Measurements from ENCODE around the gene ZNF117. TPM values are rescaled to one million over a fixed set of nuclear protein-coding genes. Genes with fewer than 3 reads are reported as not detected.
A peak's percentile ranks its signal among the peaks of the same experiment; 100 is the strongest.
"Not testable (repeated sequence)": the region's sequence is repeated elsewhere in the genome, so short reads cannot be mapped to it uniquely, and the experiment has no call there.

Gene ZNF117
- polyA plus RNA-seq, 2 donors = 4.6 to 13.9 TPM

DNA sequence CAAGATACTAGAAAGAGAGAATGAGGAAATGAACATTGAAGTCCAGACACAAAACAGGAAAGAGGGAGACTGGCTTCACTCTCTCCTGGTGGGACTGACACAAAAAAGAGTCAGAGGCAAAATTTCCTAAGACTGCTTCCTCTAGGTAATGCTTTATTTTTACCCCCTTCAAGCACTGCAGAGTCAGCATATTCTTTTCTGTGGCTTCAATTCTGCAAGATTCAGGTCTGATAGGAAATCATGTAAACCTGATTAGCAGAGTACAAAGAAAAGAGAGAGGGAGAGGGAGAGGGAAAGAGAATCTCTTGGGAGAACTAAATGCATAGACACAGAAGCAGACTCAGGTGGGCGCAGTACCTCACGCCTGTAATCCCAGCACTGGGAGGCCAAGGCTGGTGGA, 18.6 kb upstream of the ZNF117 start:
- H3K27ac ChIP-seq (ENCODE audit: low read depth in 2 of 2, low read length in 1 of 2); H3K9me3 ChIP-seq (ENCODE audit: control insufficient read depth in 2 of 2, insufficient read depth in 1 of 2, low read depth in 1 of 2, low read length in 1 of 2); H3K4me1 ChIP-seq (ENCODE audit: control insufficient read depth in 2 of 2, insufficient read depth in 2 of 2, low read length in 1 of 2); H3K4me3 ChIP-seq (ENCODE audit: low read depth in 1 of 2, low read length in 2 of 2); H3K36me3 ChIP-seq (ENCODE audit: control insufficient read depth in 2 of 2, insufficient read depth in 2 of 2, low read length in 1 of 2); H3K27me3 ChIP-seq (ENCODE audit: control insufficient read depth in 1 of 2, insufficient read depth in 2 of 2, low read length in 2 of 2): not testable (repeated sequence)
- WGBS, 2 donors = 91 to 92% methylated on average over 2 of the region's 2 CpGs

DNA sequence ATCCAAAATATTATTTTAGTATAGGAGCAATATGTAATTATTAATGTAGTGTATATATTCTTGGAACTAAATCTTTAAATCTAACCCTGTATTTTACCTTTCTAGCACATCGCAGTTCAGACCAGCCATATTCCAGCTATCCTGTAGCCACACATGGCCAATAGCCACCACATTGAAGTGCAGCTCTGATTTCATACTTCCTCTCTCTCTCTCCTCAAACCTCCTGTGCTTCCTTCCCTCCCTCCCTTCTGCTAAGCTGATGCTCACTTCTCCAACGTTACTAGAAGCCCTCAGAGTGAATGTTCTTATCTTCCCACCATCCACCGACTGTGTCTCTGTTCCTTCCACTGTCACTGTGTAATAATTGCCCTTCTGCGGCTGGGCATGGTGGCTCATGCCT, 16.2 kb upstream of the ZNF117 start:
- H3K4me3 ChIP-seq (ENCODE audit: low read depth in 1 of 2, low read length in 2 of 2) = not testable (repeated sequence)

DNA sequence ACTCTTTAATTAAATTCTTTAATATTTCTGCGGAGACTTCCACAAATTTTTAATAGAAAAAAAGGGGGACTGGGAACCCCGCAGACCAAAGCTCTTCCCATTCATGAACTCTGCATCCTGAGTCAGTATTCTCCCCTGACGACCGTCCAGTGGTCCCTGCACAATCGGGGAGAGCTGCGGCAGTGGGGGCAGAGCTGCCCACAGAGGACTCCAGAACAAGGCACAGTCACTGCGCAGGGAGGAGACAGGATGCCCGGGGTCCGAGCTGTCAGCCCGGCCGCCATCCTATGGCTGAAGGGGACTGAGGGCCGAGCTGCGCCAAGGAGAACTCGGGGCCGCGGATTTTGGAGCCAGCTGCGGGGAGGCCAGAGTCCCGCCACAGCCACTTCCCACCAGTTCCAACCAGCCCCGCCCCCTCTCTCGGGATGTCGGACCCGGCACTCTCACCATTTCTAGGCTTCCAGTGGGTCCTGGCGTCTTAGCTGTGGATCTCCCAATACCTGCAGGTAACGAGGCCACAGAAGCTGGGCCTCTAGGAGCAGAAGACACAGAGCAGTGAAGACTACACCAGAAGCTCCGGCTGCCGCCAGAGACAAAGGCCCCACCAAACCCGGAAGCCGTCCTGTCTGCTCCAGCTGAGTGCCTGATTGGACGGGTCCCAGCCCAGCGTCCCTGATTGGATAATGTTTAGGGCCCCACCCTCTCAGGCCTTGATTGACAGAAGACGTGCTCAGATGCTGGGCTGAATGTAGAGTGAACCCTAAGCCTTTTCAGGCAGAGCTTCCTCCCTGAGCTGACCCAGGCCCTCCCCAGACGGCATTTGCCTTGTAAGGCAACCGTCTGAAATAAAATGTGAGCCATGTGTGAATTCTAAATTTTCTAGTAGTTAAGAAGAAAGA, 15.5 kb upstream of the ZNF117 start, which contains the start of gene ERV3-1:
ERV3-1 (minus strand) TSS at position 594 of the 899 bp plus-strand sequence. CDS start 13,661 bp downstream, outside the sequence.
- Histone ChIP-seq H3K27ac (ENCODE audit: low read depth in 2 of 2, low read length in 1 of 2) (peak within 1 kb of the TSS; percentile 88 to 97), H3K4me1 (ENCODE audit: control insufficient read depth in 2 of 2, insufficient read depth in 2 of 2, low read length in 1 of 2) (no peaks in the 10 kb centered on the region), H3K4me3 (ENCODE audit: low read depth in 1 of 2, low read length in 2 of 2) (peak within 1 kb of the TSS; percentile 68 to 96), H3K27me3 (ENCODE audit: control insufficient read depth in 1 of 2, insufficient read depth in 2 of 2, low read length in 2 of 2) (no peaks in the 10 kb centered on the region), H3K36me3 (ENCODE audit: control insufficient read depth in 2 of 2, insufficient read depth in 2 of 2, low read length in 1 of 2) (peaks cover 2 to 4% of the 10 kb centered on the region in 2 donors), H3K9me3 (ENCODE audit: control insufficient read depth in 2 of 2, insufficient read depth in 1 of 2, low read depth in 1 of 2, low read length in 1 of 2) (no peaks in the 10 kb centered on the region)
- WGBS, 2 donors = 1% methylated on average over 33 of the region's 33 CpGs

More for the DNA sequence above, 16.2 kb upstream of the ZNF117 start:
- not testable (repeated sequence) for H3K9me3 ChIP-seq (ENCODE audit: control insufficient read depth in 2 of 2, insufficient read depth in 1 of 2, low read depth in 1 of 2, low read length in 1 of 2); H3K27me3 ChIP-seq (ENCODE audit: control insufficient read depth in 1 of 2, insufficient read depth in 2 of 2, low read length in 2 of 2); H3K27ac ChIP-seq (ENCODE audit: low read depth in 2 of 2, low read length in 1 of 2); H3K4me1 ChIP-seq (ENCODE audit: control insufficient read depth in 2 of 2, insufficient read depth in 2 of 2, low read length in 1 of 2); H3K36me3 ChIP-seq (ENCODE audit: control insufficient read depth in 2 of 2, insufficient read depth in 2 of 2, low read length in 1 of 2)
- 63 to 72% methylated on average over 4 of the region's 4 CpGs for WGBS, 2 donors

DNA sequence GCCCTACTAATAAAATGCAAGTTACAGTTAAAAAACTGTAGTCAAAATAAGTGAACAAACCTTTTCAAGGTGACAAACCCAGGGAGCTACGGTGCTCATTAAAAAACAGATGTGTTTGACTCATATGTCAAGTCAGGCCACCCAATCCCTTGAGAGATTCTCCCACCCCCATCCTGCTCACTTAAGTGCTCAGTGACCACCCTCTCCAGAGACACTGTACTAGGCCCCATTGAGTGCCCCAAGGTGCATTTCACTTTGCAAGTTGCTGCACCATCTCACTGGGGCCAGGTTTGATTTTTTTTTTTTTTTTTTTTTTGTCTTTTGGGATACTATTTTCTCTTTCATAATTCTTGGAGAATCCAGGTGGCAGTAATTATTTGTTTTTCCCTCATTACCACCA, 13.7 kb upstream of the ZNF117 start:
- Histone ChIP-seq H3K9me3 (ENCODE audit: control insufficient read depth in 2 of 2, insufficient read depth in 1 of 2, low read depth in 1 of 2, low read length in 1 of 2) (no peaks in the 10 kb centered on the region), H3K4me3 (ENCODE audit: low read depth in 1 of 2, low read length in 2 of 2) (peak overlapping the region; percentile 17 to 96), H3K4me1 (ENCODE audit: control insufficient read depth in 2 of 2, insufficient read depth in 2 of 2, low read length in 1 of 2) (no peaks in the 10 kb centered on the region), H3K27me3 (ENCODE audit: control insufficient read depth in 1 of 2, insufficient read depth in 2 of 2, low read length in 2 of 2) (no peaks in the 10 kb centered on the region), H3K36me3 (ENCODE audit: control insufficient read depth in 2 of 2, insufficient read depth in 2 of 2, low read length in 1 of 2) (peaks cover 5 to 7% of the 10 kb centered on the region in 2 donors), H3K27ac (ENCODE audit: low read depth in 2 of 2, low read length in 1 of 2) (peak overlapping the region in 1 of 2 donors; percentile 1)
- 67 to 73% methylated on average over 1 of the region's 1 CpG for WGBS, 2 donors

DNA sequence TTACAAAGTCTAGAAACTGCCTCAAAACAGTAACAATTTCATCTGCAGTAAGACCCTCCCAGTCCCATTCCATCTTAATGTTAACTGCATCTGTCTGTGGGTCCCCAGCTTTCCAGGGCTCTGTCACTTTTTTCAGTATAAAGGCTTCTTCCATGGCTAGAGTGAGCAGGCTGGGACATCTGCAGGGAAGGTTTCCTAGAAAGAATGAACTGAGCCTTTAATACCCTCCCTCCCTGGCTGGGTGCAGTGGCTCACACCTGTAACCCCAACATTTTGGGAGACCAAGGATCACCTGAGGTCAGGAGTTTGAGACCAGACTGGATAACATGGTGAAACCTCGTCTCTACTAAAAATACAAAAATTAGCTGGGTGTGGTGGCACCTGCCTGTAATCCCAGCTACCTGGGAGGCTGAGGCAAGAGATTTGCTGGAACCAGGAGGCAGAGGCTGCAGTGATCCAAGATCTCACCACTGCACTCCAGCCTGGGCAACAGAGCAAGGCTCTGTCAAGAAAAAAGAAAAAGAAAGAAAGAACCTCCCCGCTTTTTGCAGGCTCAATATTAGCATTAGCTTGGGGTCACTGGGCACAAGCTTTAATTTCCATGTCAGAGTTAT, 12.2 kb upstream of the ZNF117 start:
- peaks cover 0 to 4% of the 10 kb centered on the region in 2 donors for H3K4me1 ChIP-seq (ENCODE audit: control insufficient read depth in 2 of 2, insufficient read depth in 2 of 2, low read length in 1 of 2)
- no peak overlapping the region for H3K27ac ChIP-seq (ENCODE audit: low read depth in 2 of 2, low read length in 1 of 2)
- 91 to 93% methylated on average over 2 of the region's 2 CpGs for WGBS, 2 donors
- peaks cover 0 to 7% of the 10 kb centered on the region in 2 donors for H3K9me3 ChIP-seq (ENCODE audit: control insufficient read depth in 2 of 2, insufficient read depth in 1 of 2, low read depth in 1 of 2, low read length in 1 of 2)
- peaks cover 5 to 12% of the 10 kb centered on the region in 2 donors for H3K36me3 ChIP-seq (ENCODE audit: control insufficient read depth in 2 of 2, insufficient read depth in 2 of 2, low read length in 1 of 2)
- H3K27me3 ChIP-seq (ENCODE audit: control insufficient read depth in 1 of 2, insufficient read depth in 2 of 2, low read length in 2 of 2) = no peaks in the 10 kb centered on the region
- peak overlapping the region in 1 of 2 donors; percentile 11 for H3K4me3 ChIP-seq (ENCODE audit: low read depth in 1 of 2, low read length in 2 of 2)

DNA sequence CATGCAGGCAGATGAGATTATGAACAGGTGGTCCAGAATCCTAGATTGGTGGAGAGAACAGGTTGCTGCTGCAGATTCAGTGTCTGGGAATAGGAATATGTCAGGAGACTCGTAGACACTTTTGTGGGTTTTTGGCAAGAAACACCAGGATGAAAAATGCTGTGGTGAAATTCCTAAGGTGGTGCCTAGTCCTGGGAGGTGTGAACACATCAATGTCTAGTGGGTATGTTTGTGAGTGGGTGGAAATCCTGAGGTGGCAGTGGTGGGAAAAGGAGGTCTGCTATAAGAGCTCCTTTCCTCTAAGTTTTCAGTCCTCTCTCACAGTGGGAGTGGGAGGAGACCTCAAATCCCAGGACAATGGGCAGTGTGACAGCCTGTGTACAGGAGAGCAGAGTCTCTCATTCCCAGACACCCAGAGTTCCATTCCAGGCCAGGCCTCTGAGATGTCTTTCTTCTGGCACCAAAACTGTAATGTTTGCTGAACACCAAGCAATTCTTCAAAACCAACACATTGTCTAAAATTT, 10.5 kb upstream of the ZNF117 start:
- Histone ChIP-seq H3K4me3 (ENCODE audit: low read depth in 1 of 2, low read length in 2 of 2) (peak overlapping the region in 1 of 2 donors; percentile 11), H3K4me1 (ENCODE audit: control insufficient read depth in 2 of 2, insufficient read depth in 2 of 2, low read length in 1 of 2) (peaks cover 0 to 9% of the 10 kb centered on the region in 2 donors), H3K27me3 (ENCODE audit: control insufficient read depth in 1 of 2, insufficient read depth in 2 of 2, low read length in 2 of 2) (no peaks in the 10 kb centered on the region), H3K27ac (ENCODE audit: low read depth in 2 of 2, low read length in 1 of 2) (peak overlapping the region in 1 of 2 donors; percentile 49), H3K36me3 (ENCODE audit: control insufficient read depth in 2 of 2, insufficient read depth in 2 of 2, low read length in 1 of 2) (peaks cover 5 to 12% of the 10 kb centered on the region in 2 donors), H3K9me3 (ENCODE audit: control insufficient read depth in 2 of 2, insufficient read depth in 1 of 2, low read depth in 1 of 2, low read length in 1 of 2) (peaks cover 3 to 15% of the 10 kb centered on the region in 2 donors)
- WGBS, 2 donors = 0% methylated on average over 1 of the region's 1 CpG

DNA sequence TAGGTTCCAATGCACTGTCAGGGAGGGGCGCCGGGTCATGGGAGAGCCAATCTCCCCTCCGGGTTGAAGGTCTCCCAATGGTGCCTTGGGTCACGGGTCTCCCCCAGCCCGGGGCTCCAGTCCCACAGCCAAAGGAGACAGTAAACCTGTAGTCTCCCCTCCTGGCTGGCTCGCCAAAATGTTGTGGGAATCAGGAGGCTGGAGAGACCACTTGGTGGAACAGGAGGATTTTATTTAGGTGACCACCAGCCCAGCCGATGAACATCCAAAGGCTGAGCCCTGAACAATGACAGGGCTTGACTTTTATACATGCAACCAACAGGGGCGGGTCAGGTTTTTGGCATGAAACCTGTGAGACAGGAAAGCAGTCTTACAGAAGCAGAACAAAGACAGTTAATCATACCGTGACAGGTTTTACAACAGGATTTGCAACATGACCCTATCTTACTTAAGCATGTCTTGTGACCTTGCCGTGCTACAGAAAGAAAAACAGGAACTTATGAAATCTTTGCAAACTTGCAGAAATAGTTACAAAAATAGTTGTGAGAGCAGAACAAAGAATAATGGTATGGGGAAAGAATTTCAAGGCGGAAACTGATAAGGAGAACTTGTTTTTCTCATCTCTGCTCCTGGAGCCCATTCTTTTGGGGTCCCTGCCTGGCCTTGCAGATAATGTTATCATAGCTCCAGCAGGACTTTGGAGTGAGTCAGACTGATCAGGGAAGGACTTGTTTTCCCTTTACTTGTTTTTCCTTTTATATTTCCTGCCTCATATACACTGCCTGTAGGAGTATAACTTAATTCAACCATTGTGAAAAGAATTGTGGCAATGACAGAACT, 8.5 kb upstream of the ZNF117 start:
- 72 to 80% methylated on average over 11 of the region's 11 CpGs for WGBS, 2 donors
- peaks cover 5 to 12% of the 10 kb centered on the region in 2 donors for H3K36me3 ChIP-seq (ENCODE audit: control insufficient read depth in 2 of 2, insufficient read depth in 2 of 2, low read length in 1 of 2)
- H3K27me3 ChIP-seq (ENCODE audit: control insufficient read depth in 1 of 2, insufficient read depth in 2 of 2, low read length in 2 of 2) = no peaks in the 10 kb centered on the region
- peak overlapping the region; percentile 91 to 94 for H3K27ac ChIP-seq (ENCODE audit: low read depth in 2 of 2, low read length in 1 of 2)
- H3K4me1 ChIP-seq (ENCODE audit: control insufficient read depth in 2 of 2, insufficient read depth in 2 of 2, low read length in 1 of 2) = peaks cover 0 to 9% of the 10 kb centered on the region in 2 donors
- H3K4me3 ChIP-seq (ENCODE audit: low read depth in 1 of 2, low read length in 2 of 2) = peak overlapping the region; percentile 7 to 22
- peaks cover 3 to 23% of the 10 kb centered on the region in 2 donors for H3K9me3 ChIP-seq (ENCODE audit: control insufficient read depth in 2 of 2, insufficient read depth in 1 of 2, low read depth in 1 of 2, low read length in 1 of 2)

DNA sequence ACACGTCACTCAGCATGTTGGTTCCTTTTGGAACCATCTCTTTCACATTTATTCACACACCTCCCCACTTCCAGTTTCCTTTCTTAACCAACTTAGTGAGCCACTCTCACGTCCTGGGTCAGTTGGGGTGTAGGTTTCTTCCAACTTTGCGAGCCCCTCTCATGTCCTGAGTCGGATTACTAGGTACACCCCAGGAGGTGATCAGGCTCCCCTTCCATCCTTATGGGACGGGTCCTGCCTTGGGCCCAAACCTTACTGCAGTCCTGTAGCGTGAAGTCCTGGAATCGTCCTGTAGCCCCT, 8.0 kb upstream of the ZNF117 start:
- peaks cover 0 to 9% of the 10 kb centered on the region in 2 donors for H3K4me1 ChIP-seq (ENCODE audit: control insufficient read depth in 2 of 2, insufficient read depth in 2 of 2, low read length in 1 of 2)
- WGBS, 2 donors = 97 to 98% methylated on average over 7 of the region's 7 CpGs
- H3K4me3 ChIP-seq (ENCODE audit: low read depth in 1 of 2, low read length in 2 of 2) = peak overlapping the region; percentile 7 to 22

DNA sequence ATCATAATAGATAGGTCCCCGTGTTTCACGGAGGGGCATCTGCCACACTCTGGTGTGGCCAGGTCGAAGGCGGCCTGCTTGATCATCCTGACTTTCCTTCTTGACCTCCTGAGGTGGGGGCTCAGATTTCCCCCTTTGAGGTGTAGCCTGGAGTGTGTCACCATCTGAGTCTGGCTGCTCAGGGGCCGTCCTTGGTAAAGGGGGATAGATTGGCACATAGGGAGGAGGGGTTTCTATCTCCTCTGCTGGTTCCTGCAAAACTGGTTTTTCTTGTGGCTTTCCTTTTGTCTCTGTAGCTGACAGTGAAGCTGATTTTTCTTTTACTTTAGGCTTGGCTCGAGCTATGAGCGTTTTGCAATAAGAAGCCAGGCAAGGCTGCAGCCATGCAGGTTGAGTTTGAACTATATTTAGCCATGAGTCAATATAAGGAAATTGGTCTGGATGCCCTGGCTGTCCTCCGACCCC, 7.1 kb upstream of the ZNF117 start:
- H3K9me3 ChIP-seq (ENCODE audit: control insufficient read depth in 2 of 2, insufficient read depth in 1 of 2, low read depth in 1 of 2, low read length in 1 of 2) = peaks cover 3 to 26% of the 10 kb centered on the region in 2 donors
- H3K36me3 ChIP-seq (ENCODE audit: control insufficient read depth in 2 of 2, insufficient read depth in 2 of 2, low read length in 1 of 2) = peaks cover 5 to 15% of the 10 kb centered on the region in 2 donors
- peak overlapping the region in 1 of 2 donors; percentile 7 for H3K4me3 ChIP-seq (ENCODE audit: low read depth in 1 of 2, low read length in 2 of 2)
- no peaks in the 10 kb centered on the region for H3K27me3 ChIP-seq (ENCODE audit: control insufficient read depth in 1 of 2, insufficient read depth in 2 of 2, low read length in 2 of 2)
- 67 to 73% methylated on average over 8 of the region's 8 CpGs for WGBS, 2 donors
- peak overlapping the region; percentile 48 to 78 for H3K27ac ChIP-seq (ENCODE audit: low read depth in 2 of 2, low read length in 1 of 2)
- peaks cover 0 to 11% of the 10 kb centered on the region in 2 donors for H3K4me1 ChIP-seq (ENCODE audit: control insufficient read depth in 2 of 2, insufficient read depth in 2 of 2, low read length in 1 of 2)

More for the DNA sequence above, 8.0 kb upstream of the ZNF117 start:
- peaks cover 3 to 23% of the 10 kb centered on the region in 2 donors for H3K9me3 ChIP-seq (ENCODE audit: control insufficient read depth in 2 of 2, insufficient read depth in 1 of 2, low read depth in 1 of 2, low read length in 1 of 2)
- no peaks in the 10 kb centered on the region for H3K27me3 ChIP-seq (ENCODE audit: control insufficient read depth in 1 of 2, insufficient read depth in 2 of 2, low read length in 2 of 2)
- peaks cover 5 to 12% of the 10 kb centered on the region in 2 donors for H3K36me3 ChIP-seq (ENCODE audit: control insufficient read depth in 2 of 2, insufficient read depth in 2 of 2, low read length in 1 of 2)
- peak overlapping the region; percentile 91 to 94 for H3K27ac ChIP-seq (ENCODE audit: low read depth in 2 of 2, low read length in 1 of 2)
